PC-3 (cell line): ENCODE results near the gene FH.

Source experiments
- EZH2 ChIP-seq: fragments of 300-600 bp; sonication (generic); IDR thresholded peaks from one replicate; pipeline ENCODE4 v1.6.1; 2017; ENCODE audit warnings: antibody characterized with exemption, mild to moderate bottlenecking, low read length; ENCODE audit not compliant: unreplicated experiment
- EZH2phosphoT487 ChIP-seq: fragments of 300-600 bp; sonication (generic); IDR thresholded peaks from 2 replicates; pipeline ENCODE4 v1.6.1; 2018; ENCODE audit warnings: mild to moderate bottlenecking, antibody characterized with exemption, low read length, borderline replicate concordance
- TF ChIP-seq, protein P1 (sequence below): fragments of 300-600 bp; sonication (generic); conservative IDR thresholded peaks from 2 replicates; pipeline ENCODE4 v1.5.1; 2017; ENCODE audit warnings: antibody characterized with exemption, low read depth, mild to moderate bottlenecking, low read length

DNA sequence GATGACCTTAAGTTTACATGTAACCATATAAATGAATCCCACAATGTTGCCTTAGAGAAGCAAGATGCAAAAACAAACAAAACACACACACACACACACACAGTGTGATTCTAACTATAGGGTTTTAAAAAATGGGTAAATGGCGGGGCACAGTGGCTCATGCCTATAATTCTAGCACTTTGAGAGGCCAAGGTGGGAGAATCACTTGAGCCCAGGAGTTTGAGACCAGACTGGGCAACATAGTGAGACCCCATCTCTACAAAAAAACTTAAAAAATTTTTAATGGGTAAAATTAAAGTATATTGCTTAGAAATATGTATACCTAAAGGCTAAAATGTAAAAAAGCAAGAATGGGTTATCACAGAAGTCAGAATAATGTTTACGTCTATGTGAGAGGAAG lies 28.5 kb upstream of the FH start:
- TF ChIP-seq, protein P1, sequence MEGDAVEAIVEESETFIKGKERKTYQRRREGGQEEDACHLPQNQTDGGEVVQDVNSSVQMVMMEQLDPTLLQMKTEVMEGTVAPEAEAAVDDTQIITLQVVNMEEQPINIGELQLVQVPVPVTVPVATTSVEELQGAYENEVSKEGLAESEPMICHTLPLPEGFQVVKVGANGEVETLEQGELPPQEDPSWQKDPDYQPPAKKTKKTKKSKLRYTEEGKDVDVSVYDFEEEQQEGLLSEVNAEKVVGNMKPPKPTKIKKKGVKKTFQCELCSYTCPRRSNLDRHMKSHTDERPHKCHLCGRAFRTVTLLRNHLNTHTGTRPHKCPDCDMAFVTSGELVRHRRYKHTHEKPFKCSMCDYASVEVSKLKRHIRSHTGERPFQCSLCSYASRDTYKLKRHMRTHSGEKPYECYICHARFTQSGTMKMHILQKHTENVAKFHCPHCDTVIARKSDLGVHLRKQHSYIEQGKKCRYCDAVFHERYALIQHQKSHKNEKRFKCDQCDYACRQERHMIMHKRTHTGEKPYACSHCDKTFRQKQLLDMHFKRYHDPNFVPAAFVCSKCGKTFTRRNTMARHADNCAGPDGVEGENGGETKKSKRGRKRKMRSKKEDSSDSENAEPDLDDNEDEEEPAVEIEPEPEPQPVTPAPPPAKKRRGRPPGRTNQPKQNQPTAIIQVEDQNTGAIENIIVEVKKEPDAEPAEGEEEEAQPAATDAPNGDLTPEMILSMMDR = no peak
- TF ChIP-seq EZH2 (no peak), EZH2phosphoT487 (no peak)
